Liver (tissue), 1 donor: ENCODE data around the gene HOXC11.

Source experiments
- SP1 ChIP-seq: IDR thresholded peaks from 2 replicates; pipeline ENCODE4 v1.6.1; 2018; ENCODE audit warnings: antibody characterized with exemption, mild to moderate bottlenecking
- TF ChIP-seq, protein P1 (sequence below): IDR thresholded peaks from 2 replicates; pipeline ENCODE4 v1.6.1; 2016; ENCODE audit warnings: antibody characterized with exemption
- donor health status: healthy.

DNA sequence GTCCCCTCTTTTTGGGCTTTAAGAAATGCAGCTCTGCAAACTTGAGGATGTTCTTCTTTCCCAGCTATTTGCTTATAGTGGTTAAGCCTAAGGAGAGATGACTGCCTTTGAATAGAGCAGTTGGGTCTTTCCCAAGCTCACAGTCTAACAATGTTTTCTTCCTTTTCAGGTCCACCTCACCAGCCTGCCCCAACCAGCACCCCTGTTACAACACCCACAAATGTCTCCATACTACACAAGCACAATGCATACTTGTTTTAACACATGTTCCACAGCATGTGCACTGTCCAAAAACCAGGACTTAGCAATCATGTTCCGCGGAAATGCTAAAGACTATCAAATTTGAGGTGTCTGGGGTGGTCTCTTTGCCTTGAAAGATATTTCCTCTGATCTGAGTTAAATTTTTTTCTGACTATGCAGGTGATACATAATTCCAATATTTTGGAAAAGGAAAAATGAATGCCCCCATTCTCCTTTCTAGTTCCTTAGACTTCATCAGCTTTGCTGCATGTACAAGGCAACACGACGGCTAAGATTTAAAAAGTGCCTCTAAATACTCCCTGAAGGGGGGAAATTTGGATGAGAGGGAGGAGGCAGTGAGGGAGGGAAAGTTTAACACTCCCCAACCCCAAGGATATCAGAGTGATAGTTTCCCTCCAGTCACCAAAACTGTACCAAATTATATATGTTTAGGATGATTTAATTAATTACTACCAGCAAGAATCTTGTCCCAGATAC lies 40.9 kb upstream of the HOXC11 start:
- TF ChIP-seq SP1 = no peak
- TF ChIP-seq, protein P1, sequence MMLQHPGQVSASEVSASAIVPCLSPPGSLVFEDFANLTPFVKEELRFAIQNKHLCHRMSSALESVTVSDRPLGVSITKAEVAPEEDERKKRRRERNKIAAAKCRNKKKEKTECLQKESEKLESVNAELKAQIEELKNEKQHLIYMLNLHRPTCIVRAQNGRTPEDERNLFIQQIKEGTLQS = no peak
